Measurements from ENCODE around the gene VSNL1.

Gene VSNL1

DNA sequence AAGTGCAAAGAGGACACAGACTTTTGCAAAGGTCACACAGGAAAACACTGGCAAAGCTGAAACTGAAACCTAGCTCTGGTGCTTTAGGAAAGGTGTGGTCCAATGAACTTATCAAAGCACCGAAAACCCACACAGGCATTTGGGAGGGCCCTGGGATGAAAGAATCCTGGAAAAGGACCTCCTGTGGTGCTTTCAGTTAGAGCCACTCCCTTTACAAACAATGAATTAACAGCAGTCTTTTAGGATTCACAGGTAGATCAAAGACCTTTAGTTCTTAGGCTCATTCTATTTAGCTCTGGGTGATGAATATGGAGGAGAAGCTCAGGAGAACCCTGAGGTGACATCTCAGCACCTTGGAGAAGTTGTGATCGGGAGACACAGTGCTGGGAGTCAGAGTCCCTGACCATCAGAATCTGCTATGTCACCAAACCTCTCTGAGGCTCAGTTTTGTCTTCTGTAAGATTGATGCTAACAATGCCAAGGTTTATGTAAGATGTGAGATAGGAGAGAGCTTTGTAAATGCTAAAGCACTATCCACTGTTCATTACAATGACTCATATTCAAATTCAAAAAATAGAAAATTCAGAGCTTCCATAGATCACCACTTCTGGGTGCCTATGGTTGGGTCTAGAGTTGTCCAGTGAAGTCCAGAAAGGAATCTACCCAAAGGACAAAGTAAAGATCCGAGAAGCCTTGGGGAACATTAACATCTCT is 39.3 kb downstream of the VSNL1 start:
- TF ChIP-seq, protein P1, sequence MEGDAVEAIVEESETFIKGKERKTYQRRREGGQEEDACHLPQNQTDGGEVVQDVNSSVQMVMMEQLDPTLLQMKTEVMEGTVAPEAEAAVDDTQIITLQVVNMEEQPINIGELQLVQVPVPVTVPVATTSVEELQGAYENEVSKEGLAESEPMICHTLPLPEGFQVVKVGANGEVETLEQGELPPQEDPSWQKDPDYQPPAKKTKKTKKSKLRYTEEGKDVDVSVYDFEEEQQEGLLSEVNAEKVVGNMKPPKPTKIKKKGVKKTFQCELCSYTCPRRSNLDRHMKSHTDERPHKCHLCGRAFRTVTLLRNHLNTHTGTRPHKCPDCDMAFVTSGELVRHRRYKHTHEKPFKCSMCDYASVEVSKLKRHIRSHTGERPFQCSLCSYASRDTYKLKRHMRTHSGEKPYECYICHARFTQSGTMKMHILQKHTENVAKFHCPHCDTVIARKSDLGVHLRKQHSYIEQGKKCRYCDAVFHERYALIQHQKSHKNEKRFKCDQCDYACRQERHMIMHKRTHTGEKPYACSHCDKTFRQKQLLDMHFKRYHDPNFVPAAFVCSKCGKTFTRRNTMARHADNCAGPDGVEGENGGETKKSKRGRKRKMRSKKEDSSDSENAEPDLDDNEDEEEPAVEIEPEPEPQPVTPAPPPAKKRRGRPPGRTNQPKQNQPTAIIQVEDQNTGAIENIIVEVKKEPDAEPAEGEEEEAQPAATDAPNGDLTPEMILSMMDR (IDR thresholded peaks at IDR 0.05; ENCODE audit: insufficient read depth, low read depth, low read length, missing control alignments): no peak
- no peak overlapping the region for H3K4me3 ChIP-seq (ENCODE audit: low read depth, low read length)
- DNase-seq (ENCODE audit: low read depth): no peak

DNA sequence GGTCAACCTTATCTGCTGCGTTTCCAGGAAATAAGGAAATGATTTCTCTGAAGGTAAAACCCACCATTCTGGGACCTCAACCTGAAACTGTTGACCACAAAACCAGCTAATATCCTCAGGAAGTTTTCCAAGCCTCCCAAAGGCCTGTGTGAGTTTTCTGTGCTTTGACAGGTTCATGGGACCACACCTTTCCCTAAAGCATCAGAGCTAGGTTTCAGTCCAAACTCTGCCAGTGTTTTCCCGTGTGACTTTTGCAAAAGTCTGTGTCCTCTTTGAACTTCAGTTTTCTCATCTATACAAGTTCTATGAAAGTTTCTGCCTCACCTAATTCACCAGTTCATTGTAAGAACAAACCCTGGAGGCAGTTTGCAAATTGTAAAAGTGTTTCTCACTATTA is 39.8 kb downstream of the VSNL1 start:
- TF ChIP-seq, protein P1 (IDR thresholded peaks at IDR 0.05; ENCODE audit: insufficient read depth, low read depth, low read length, missing control alignments): no peak
- DNase-seq (ENCODE audit: low read depth): peak; percentile 10
- H3K4me3 ChIP-seq (ENCODE audit: low read depth, low read length): no peak overlapping the region

DNA sequence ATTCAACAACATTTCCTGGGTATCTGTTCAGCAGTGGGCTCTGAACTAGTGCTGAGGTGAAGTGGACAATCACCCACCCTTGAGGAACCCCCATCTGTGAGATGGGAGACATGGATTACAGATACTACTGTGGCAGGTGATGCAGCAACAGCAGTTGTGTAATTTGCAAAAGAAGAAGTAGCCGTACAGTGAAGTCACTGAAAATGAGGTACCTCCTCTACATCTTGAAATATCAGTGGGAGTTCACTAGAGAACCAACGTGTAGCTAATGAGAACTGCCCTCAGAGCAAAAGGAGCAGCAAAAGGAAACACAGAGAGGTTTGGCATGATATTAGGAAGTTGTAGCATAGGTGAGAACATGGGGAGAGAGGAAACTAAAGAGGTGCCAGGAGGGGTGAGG is 41.3 kb downstream of the VSNL1 start:
- TF ChIP-seq, protein P1 (IDR thresholded peaks at IDR 0.05; ENCODE audit: insufficient read depth, low read depth, low read length, missing control alignments): no peak
- no peak overlapping the region for H3K4me3 ChIP-seq (ENCODE audit: low read depth, low read length)
- no peak for DNase-seq (ENCODE audit: low read depth)

DNA sequence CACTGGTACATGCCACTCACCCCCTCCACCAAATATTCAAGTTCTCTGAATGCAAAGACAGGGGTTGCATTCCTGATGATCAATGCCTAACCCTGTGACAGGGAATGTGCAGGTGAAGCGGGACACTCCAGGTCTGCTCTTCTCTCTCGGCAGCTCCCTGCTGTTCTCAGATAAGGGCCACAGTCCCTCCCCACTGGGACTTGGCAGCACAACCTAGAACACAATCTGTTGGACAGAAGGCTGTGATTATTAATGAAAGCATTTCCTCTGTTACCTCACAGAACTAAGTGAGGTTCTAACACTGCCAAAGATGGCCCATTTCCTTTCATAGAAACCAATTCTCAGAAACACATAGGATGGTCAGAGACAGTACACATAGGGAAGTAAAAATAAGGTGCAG is 42.7 kb downstream of the VSNL1 start:
- DNase-seq (ENCODE audit: low read depth): no peak
- no peak overlapping the region for H3K4me3 ChIP-seq (ENCODE audit: low read depth, low read length)
- TF ChIP-seq, protein P1 (IDR thresholded peaks at IDR 0.05; ENCODE audit: insufficient read depth, low read depth, low read length, missing control alignments): no peak

DNA sequence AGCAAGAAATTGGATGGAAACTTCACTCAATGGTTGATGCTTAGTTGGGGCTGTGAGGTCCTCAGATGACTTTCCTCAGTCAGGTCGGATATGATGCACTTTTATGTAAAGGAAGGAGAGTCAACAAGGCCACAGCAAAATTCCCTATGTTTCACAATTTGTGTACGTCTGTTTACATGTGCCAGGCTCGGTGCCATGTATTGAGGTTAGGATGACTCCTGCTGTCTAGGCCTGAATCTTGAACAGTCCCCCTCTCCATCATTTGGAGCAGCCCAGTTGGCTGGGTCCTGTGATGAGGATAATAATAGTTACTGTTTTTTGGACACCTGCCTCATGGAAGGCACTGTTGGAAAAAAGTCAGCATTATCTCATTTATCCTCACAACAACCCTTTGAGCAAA is 43.1 kb downstream of the VSNL1 start:
- H3K4me3 ChIP-seq (ENCODE audit: low read depth, low read length): no peak overlapping the region
- TF ChIP-seq, protein P1 (IDR thresholded peaks at IDR 0.05; ENCODE audit: insufficient read depth, low read depth, low read length, missing control alignments): no peak
- no peak for DNase-seq (ENCODE audit: low read depth)

DNA sequence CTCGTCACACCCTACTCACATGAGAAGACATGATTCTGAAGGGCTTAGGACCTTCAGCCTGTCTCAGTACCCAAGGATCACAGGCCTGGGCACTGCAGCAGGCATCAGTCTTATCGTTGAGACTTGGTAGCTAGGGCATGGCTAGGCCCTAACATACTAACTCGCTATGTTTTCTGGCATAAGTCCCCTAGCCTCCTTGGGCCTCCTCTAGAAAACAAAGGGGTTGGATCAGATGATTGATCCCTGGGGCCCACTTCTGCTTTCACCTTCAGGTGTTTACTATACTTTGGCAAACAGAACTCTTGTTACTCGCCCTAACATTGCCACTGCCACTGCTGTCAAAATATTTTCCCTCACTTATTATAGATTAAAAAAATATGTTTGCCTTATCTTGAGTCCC is 44.2 kb downstream of the VSNL1 start:
- DNase-seq (ENCODE audit: low read depth): no peak
- no peak overlapping the region for H3K4me3 ChIP-seq (ENCODE audit: low read depth, low read length)
- TF ChIP-seq, protein P1 (IDR thresholded peaks at IDR 0.05; ENCODE audit: insufficient read depth, low read depth, low read length, missing control alignments): no peak

DNA sequence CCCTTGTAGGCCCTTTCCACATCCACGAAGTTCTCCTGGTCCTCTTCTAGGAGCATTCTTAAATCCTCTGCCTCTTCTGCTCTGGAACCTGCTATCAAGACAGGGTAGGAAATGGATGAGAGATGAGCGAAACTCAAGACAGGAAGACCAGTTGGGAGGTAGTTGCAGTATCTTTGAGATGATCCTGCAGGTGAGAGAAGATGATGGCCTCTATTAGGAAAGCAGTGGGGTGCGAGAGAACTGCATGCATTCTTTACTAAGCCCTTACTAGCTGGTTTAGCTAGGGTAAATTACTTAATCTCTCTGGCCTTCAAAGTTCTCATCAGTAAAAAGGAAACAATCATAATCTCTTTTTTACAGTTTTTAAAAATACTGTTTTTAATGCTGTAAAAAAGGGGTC is 47.0 kb downstream of the VSNL1 start:
- H3K4me3 ChIP-seq (ENCODE audit: low read depth, low read length): no peak overlapping the region
- TF ChIP-seq, protein P1 (IDR thresholded peaks at IDR 0.05; ENCODE audit: insufficient read depth, low read depth, low read length, missing control alignments): no peak
- DNase-seq (ENCODE audit: low read depth): no peak

Measured in GM12865 (cell line).